GM20000 (cell line): Measurements from ENCODE around the gene MFGE8.

Experiments used
- DNase-seq: peaks from one replicate; pipeline ENCODE4 v3.0.0; 2012; ENCODE audit warnings: low spot score
- TF ChIP-seq, protein P1 (sequence below): IDR thresholded peaks from 2 replicates; pipeline ENCODE4 v1.5.1; 2012; ENCODE audit warnings: mild to moderate bottlenecking, control low read depth; ENCODE audit errors: extremely low read depth, missing control alignments

The MFGE8 gene

GRCh38 chr15:88894819-88895767 is 18.1 kb downstream of the MFGE8 start, which contains the start of gene HAPLN3:
Gene HAPLN3 (minus strand): TSS chr15:88895544. CDS start chr15:88887298, 8,246 bp downstream.
- TF ChIP-seq, protein P1, sequence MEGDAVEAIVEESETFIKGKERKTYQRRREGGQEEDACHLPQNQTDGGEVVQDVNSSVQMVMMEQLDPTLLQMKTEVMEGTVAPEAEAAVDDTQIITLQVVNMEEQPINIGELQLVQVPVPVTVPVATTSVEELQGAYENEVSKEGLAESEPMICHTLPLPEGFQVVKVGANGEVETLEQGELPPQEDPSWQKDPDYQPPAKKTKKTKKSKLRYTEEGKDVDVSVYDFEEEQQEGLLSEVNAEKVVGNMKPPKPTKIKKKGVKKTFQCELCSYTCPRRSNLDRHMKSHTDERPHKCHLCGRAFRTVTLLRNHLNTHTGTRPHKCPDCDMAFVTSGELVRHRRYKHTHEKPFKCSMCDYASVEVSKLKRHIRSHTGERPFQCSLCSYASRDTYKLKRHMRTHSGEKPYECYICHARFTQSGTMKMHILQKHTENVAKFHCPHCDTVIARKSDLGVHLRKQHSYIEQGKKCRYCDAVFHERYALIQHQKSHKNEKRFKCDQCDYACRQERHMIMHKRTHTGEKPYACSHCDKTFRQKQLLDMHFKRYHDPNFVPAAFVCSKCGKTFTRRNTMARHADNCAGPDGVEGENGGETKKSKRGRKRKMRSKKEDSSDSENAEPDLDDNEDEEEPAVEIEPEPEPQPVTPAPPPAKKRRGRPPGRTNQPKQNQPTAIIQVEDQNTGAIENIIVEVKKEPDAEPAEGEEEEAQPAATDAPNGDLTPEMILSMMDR, result no peak
- DNase-seq, result peak; percentile 78

DNA sequence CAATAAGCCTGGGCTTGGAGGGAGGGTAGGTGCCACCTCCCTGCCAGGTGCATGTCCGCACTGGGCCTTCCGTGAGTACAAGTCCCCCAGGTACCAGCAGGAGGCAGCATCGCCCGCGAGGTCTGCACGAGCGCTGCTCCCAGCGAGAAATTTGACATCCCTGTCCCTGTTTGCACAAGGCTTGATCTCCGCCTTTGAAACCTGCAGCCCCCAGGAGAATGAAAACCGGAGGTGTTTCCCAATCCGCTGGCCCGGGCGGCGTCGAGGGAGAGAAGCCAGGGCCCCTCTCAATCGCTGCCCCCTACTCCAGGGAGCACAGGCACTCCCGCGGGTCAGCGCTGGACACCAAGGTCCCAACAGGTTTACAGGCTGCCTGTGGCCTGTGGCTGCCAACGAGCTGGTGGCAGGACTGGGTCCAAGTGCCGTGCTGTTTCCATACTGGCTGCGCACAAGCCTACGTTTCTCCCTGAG is 18.8 kb downstream of the MFGE8 start:
- TF ChIP-seq, protein P1, result peak; percentile 83

GRCh38 chr15:88891540-88892254 is 21.5 kb downstream of the MFGE8 start:
- DNase-seq, result no peak
- TF ChIP-seq, protein P1, result no peak

More for the DNA sequence above, 18.8 kb downstream of the MFGE8 start:
- DNase-seq, result peak; percentile 82

DNA sequence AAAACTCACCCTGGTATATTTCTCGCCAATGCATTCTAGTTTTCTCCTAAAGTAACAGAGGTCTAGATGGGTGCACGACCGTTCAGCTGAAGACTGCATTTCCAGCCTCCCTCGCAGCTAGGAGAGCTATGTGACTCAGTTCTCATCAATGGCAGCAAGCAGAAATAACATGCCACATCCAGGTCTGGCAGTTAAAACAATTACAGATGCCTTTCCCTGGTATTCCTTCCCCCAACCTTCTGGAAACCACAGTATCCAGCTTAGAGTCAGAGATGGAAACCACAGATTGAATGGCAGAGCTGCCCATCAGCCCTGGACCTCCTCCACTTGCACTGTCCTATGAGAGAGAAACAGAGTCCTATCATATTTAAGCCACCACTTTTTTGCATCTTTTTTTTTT is 22.7 kb downstream of the MFGE8 start:
- TF ChIP-seq, protein P1, result no peak
- no peak for DNase-seq

- DNase-seq, result no peak
- TF ChIP-seq, protein P1, result no peak
Measured at GRCh38 chr15:88888719-88889118, 24.5 kb downstream of the MFGE8 start.

DNA sequence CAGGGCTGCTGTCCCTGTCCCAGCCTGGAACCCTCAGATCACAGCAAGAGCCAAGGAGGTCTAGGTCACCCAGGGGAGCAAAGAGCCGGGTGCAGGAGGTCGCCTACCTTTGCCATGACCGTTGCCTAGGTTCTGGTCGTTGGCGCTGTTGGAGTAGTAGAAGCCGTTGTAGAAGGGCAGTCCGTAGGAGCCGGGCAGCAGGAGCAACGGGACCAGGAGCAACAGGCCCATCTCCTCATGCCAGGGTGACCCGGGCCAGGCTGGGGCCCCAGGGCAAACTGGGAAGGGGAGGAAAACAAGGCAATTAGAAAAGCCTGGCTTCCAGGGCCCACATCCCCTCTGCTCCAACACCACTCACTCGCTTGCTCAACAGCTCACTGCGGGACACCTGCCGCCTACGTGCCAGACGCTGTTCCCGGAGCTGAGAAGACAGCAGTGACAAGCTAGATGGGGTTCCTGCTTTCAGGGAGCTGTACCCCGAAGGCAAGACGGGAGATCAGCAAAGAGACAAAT is 26.1 kb downstream of the MFGE8 start:
- no peak for DNase-seq
- TF ChIP-seq, protein P1, result no peak
